Measurements from ENCODE around the gene ENTPD1.
"Not testable (repeated sequence)": the region's sequence is repeated elsewhere in the genome, so short reads cannot be mapped to it uniquely, and the experiment has no call there.

The ENTPD1 gene

DNA sequence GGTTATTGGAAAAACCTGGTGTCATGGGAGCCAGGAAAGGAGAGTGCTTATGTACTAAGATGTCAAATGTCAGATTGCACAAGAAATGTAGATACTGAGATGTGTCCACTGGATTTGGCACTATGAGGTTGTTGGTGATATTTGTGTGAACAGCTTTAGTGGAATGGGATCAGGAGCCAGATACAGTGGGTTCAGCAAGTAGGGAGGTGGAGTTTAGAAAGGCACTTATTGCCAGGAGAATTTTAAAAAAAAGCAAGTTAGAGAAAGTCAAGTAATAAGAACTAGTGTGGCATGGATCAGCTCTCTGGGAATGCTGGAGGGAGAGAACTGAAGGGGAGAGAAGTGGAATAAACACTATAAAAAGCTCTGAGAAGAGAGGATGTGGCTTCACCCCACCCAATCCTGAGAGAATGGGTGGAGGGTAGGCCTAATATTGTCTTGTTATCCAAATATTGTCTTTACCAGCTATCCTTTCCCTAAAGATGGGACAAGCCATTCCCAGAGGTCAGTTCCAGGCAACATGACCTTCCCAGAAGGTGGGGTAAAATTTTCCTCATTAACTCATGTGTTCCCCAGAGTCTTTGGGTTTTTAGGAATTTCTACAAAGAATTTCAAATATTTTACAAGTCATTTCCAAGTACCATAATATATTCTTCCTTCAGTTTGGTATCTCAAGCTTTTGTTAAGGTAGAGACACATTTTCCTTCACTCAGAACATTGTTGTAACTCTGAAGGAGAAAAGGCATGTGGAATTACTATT, 42.3 kb downstream of the ENTPD1 start:
- no peak for DNase-seq

- not testable (repeated sequence) for DNase-seq
Measured at GRCh38 chr10:95800286-95800685, 44.3 kb downstream of the ENTPD1 start.

- not testable (repeated sequence) for DNase-seq
Measured at GRCh38 chr10:95806687-95807380, 50.9 kb downstream of the ENTPD1 start.

GRCh38 chr10:95808705-95809308, 52.8 kb downstream of the ENTPD1 start:
- not testable (repeated sequence) for DNase-seq

GRCh38 chr10:95809370-95810197, 53.6 kb downstream of the ENTPD1 start:
- DNase-seq, result no peak

DNA sequence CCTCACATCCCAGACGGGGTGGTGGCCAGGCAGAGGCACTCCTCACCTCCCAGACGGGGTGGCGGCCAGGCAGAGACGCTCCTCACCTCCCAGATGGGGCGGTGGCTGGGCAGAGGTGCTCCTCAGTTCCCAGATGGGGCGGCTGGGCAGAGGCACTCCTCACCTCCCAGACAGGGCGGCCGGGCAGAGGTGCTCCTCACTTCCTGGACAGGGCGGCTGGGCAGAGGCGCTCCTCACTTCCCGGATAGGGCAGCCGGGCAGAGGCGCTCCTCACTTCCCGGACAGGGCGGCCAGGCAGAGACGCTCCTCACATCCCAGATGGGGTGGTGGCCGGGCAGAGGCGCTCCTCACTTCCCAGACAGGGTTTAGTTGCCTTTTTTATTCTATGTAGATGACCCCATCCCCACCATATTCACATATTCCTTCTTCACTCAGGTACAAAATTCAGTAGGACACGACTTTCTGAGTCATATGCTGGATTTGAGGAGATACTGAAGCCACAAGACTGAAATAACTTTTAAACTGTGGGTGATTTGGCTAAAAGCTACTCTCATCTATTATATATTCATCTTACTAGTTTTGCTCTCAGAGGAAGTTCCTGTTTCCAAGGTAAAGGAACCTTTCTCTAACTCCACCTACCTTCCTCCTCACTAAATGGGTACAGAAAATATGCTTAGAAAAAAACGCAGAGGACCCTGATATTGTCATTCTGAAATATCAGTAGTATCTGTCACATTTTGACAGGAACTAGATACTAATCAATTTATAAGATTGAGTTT, 54.4 kb downstream of the ENTPD1 start:
- DNase-seq, result no peak

DNA sequence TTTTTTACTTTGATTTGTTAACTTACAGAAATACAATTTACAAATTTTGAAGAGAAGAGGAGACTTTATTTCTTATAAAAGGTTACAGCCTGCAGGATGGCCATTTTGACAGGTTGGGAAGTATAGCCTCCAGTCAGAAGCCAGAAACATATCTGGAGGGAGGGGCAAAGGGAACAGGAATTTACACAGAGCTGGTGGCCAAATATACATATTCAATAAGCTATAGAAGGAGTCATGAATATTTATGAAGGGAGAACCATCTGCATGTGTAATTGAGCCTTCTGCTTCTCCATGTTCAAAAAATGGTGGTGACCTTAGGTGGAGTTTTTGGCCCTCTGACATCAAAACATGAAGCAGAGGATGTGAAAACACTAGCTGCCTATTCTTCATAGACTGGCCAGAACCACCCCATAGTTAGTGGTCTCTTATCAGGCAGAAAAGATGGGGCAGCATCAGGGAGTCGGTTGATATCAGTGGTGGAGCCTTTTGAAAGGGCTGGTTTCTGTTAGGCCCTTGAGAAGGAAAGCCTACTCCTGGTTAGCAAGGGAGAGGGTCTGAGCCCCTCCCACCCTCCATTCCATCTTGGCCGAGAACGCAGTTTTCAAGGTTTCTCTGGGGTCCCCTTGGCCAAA, 57.2 kb downstream of the ENTPD1 start:
- DNase-seq, result no peak

- no peak for DNase-seq
Measured at GRCh38 chr10:95814011-95814727, 58.2 kb downstream of the ENTPD1 start.

DNA sequence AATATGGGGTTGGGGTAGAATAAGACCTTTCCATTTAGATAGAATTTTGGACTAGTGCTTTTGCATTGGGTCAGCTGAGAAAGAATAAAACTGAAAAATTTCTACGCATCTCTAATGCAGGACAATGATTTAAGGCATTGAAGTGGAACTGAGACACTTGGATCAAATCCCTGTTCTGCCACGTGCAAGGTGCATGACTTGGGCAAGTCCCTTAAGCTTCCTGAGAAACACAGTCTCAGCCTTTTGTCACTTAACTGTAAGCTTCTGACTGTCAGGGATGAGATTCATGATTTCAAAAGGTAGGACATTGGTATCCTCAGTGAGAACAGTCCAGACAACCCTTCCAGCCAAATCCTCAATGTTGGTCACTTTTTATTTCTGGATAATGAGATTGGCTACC, 59.2 kb downstream of the ENTPD1 start:
- DNase-seq, result no peak

DNA sequence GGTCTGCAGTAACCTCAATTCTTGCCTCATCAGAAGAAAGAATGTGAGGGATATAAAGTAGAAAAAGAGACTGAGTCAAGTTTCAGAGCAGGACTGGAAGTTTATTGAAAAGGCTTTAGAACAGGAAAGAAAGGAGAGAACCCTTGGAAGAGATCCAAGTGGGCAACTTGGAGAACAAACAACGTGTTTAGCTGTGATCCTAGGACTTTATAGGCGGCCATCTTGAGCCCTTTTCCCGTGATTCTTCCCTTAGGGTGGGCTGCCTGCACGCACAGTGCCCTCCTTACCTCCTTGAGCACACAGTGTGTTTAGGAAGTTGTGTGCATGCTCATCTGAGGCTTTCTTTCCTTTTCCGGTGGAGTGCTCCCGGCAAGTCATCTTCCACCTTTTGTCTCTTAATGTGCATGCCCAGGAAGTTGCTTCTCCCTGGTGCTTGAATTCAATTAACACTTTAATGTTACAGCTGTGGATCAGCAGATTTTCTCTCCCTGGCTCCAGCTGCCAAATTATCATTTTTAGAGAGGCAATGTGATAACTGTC, 59.8 kb downstream of the ENTPD1 start:
- no peak for DNase-seq

- DNase-seq, result no peak
Measured at GRCh38 chr10:95818010-95818409, 62.0 kb downstream of the ENTPD1 start.

GRCh38 chr10:95818668-95819067, 62.7 kb downstream of the ENTPD1 start:
- no peak for DNase-seq

DNA sequence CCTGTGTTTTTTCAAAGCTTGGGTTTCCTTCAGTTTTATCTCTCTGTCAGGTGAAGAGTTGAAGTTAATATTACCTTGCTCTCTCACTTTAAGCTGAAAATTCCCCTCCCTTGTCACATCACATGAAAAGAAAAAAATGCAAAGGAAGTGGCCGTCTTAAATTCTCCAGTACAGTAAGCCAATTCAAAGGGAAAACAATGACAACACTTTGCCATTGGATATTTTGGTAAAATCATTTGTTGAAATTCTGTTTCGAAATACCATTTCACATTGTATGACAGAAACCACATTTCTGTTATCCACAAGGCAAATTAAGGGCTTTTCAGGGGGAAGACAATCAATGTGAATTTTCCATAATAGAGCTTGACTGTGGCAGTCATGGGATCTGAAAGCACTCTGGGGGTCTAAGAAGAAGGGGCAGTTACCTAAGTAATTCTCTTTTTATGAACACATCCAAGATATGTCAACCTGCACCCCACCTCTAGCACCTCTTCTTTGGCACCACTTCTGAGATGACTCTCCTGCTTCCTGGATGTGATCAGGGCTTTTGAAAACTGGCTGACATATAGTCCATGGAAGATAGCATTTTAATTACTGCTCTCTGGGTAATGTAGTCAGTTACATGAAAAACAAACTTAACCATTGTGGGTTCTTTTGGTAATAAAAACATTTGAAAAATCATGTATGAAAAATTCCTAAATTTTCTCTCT, 63.8 kb downstream of the ENTPD1 start:
- DNase-seq, result no peak

DNA sequence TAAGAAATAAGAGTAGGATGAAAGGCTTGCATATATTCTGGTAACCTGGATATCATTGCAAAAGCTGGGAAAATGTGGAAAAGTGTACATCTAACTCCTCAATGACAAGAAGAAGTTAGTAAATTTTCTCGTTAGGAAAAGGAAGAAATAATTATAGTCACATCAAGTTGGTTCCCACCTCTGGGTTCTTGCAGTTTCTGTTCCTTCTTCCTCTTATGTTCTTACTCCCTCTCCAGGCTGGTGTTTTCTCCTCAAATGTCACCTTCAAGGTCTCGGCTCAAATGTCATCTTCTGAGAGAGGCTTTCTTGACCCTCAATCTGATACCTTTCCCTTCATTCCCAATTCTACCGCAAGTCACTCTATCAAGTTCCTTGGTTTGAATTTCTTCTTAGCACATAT, 64.4 kb downstream of the ENTPD1 start:
- DNase-seq, result no peak

DNA sequence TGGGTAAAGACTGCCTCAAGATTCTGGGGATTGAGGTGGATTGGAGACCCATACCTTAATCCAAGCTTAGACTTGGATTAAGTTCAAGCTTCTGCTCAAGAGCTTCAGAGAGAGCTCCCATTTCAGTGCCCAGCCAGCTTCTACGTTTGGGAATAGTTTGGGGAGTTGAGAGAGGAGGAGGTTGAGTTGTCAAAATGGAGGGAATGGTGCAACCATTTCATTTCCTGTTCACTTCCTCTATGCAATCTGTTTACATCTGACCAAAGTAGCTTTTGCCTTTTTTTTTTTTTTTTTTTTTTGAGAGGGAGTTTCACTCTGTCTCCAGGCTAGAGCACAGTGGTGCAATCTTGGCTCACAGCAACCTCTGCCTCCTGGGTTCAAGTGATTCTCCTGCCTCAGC, 65.8 kb downstream of the ENTPD1 start:
- no peak for DNase-seq

DNA sequence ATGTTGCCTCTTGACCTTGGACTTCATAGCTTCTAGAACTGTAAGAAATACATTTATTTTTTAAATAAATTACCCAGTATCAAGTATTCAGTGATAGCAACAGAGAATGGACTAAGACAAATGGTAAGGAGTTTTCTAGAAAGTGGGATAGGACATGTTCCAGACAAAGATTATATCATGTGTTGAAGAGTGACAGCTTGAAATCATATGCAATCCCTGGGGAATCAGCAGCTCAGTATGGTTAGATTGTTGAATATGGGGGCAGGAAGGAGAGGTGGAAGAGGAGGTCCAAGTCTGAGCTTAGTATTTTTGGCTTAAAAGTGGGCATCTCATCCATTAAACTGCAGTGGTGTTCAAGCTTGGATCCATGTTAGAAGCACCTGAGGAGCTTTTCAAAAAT, 74.1 kb downstream of the ENTPD1 start:
- no peak for DNase-seq

- no peak for DNase-seq
Measured at GRCh38 chr10:95831076-95831475, 75.1 kb downstream of the ENTPD1 start.

GRCh38 chr10:95831515-95831914, 75.6 kb downstream of the ENTPD1 start:
- no peak for DNase-seq

GRCh38 chr10:95832216-95833041, 76.5 kb downstream of the ENTPD1 start:
- no peak for DNase-seq

All from NCI-H187 (cell line).